Spinal cord (tissue), 10 donors: ENCODE measurements around the gene NPFF. TPM values are rescaled to one million over a fixed set of nuclear protein-coding genes. Genes with fewer than 3 reads are reported as not detected.
"Not testable (repeated sequence)": the region's sequence is repeated elsewhere in the genome, so short reads cannot be mapped to it uniquely, and the experiment has no call there.

Experiments used
- DNase-seq, 6 donors: peaks; one replicate each; pipeline versions ENCODE4 v3.0.0 to v3.0.0-alpha.2; 2013 to 2015; ENCODE audit warnings: low spot score in 6 of 6, low read depth in 4 of 6
- H3K27ac ChIP-seq: one replicate; pipeline ENCODE4 v1.5.1; 2013; ENCODE audit warnings: low read depth, low read length, control low read depth
- H3K27me3 ChIP-seq: one replicate; pipeline ENCODE4 v1.6.1; 2013; ENCODE audit warnings: low read length; ENCODE audit not compliant: control insufficient read depth, insufficient read depth
- H3K36me3 ChIP-seq: one replicate; pipeline ENCODE4 v1.6.1; 2013; ENCODE audit warnings: low read length; ENCODE audit not compliant: control insufficient read depth, insufficient read depth
- H3K4me1 ChIP-seq: one replicate; pipeline ENCODE4 v1.6.1; 2013; ENCODE audit warnings: low read length; ENCODE audit not compliant: control insufficient read depth, insufficient read depth
- H3K4me3 ChIP-seq: one replicate; pipeline ENCODE4 v1.5.1; 2013; ENCODE audit warnings: low read depth, low read length, control low read depth
- H3K9me3 ChIP-seq: one replicate; pipeline ENCODE4 v1.6.1; 2013; ENCODE audit warnings: low read length; ENCODE audit not compliant: control insufficient read depth, insufficient read depth
- WGBS: methylation state at CpG from one replicate; pipeline ENCODE4 v1.1.5; 2013; ENCODE audit warnings: missing lambda C conversion rate; ENCODE audit not compliant: insufficient coverage; 5-methylcytosine and 5-hydroxymethylcytosine counted together
- polyA plus RNA-seq, 2 donors: library from polyadenylated mRNA; unstranded; fragments of 120-200 nt; gene quantifications; one replicate each; pipeline ENCODE4 v1.2.1, GENCODE V29; 2013; ENCODE audit not compliant: insufficient read length in 2 of 2
- total RNA-seq, 2 donors: library from RNA; depleted of rRNA in 1 of 2; stranded (reverse); fragments of 120-200 nt in 1 of 2; fragments of >200 nt in 1 of 2; gene quantifications; one replicate each; pipeline versions ENCODE4 v1.2.3 to v1.2.4, GENCODE V29; 2013 to 2014
- donor health status: healthy.

NPFF gene
- total and polyA plus RNA-seq, 4 donors, result 2.2 to 7.7 (median 4.4) TPM

GRCh38 chr12:53485955-53486735, 21.1 kb downstream of the NPFF start:
- DNase-seq, result no peak
- WGBS, result 96% methylated on average over 8 of the region's 10 CpGs
- Histone ChIP-seq H3K27ac (no peak overlapping the region), H3K9me3 (no peaks in the 10 kb centered on the region), H3K4me3 (no peak overlapping the region), H3K36me3 (peaks cover 69% of the 10 kb centered on the region), H3K27me3 (no peaks in the 10 kb centered on the region), H3K4me1 (no peaks in the 10 kb centered on the region)

- Histone ChIP-seq H3K4me3 (no peak overlapping the region), H3K9me3 (no peaks in the 10 kb centered on the region), H3K27ac (no peak overlapping the region), H3K4me1 (no peaks in the 10 kb centered on the region), H3K36me3 (peaks cover 80% of the 10 kb centered on the region), H3K27me3 (no peaks in the 10 kb centered on the region)
- DNase-seq, result no peak
- WGBS, result 96% methylated on average over 8 of the region's 10 CpGs
These were observed 22.4 kb downstream of the NPFF start for GRCh38 chr12:53484686-53485575.

- H3K27me3 ChIP-seq, result no peaks in the 10 kb centered on the region
- H3K4me1 ChIP-seq, result no peaks in the 10 kb centered on the region
- H3K27ac ChIP-seq, result no peak overlapping the region
- no peaks in the 10 kb centered on the region for H3K9me3 ChIP-seq
- DNase-seq, result no peak
- no peak overlapping the region for H3K4me3 ChIP-seq
- WGBS, result 92% methylated on average over 2 of the region's 4 CpGs
- peaks cover 82% of the 10 kb centered on the region for H3K36me3 ChIP-seq
These were observed 23.3 kb downstream of the NPFF start for GRCh38 chr12:53483979-53484377.

- Histone ChIP-seq H3K4me1 (no peaks in the 10 kb centered on the region), H3K4me3 (no peak overlapping the region), H3K27ac (no peak overlapping the region), H3K36me3 (peaks cover 82% of the 10 kb centered on the region), H3K9me3 (no peaks in the 10 kb centered on the region), H3K27me3 (no peaks in the 10 kb centered on the region)
- WGBS, result 88% methylated on average over 6 of the region's 9 CpGs
- DNase-seq, result no peak
These were observed 23.9 kb downstream of the NPFF start for GRCh38 chr12:53483225-53483978.

- no peaks in the 10 kb centered on the region for H3K27me3 ChIP-seq
- no peaks in the 10 kb centered on the region for H3K9me3 ChIP-seq
- 89% methylated on average over 13 of the region's 18 CpGs for WGBS
- H3K4me1 ChIP-seq, result no peaks in the 10 kb centered on the region
- no peak for DNase-seq
- H3K4me3 ChIP-seq, result no peak overlapping the region
- H3K27ac ChIP-seq, result no peak overlapping the region
- H3K36me3 ChIP-seq, result peaks cover 80% of the 10 kb centered on the region
These were observed 24.6 kb downstream of the NPFF start for GRCh38 chr12:53482626-53483168.

GRCh38 chr12:53481939-53482586, 25.2 kb downstream of the NPFF start:
- Histone ChIP-seq H3K4me3 (no peak overlapping the region), H3K36me3 (peaks cover 79% of the 10 kb centered on the region), H3K27ac (no peak overlapping the region), H3K9me3 (no peaks in the 10 kb centered on the region), H3K27me3 (no peaks in the 10 kb centered on the region), H3K4me1 (no peaks in the 10 kb centered on the region)
- 89% methylated on average over 4 of the region's 9 CpGs for WGBS
- DNase-seq, result no peak

- H3K36me3 ChIP-seq, result peaks cover 78% of the 10 kb centered on the region
- H3K4me3 ChIP-seq, H3K27me3 ChIP-seq, H3K9me3 ChIP-seq, H3K4me1 ChIP-seq, DNase-seq, H3K27ac ChIP-seq: not testable (repeated sequence)
- 73% methylated on average over 5 of the region's 6 CpGs for WGBS
These were observed 25.8 kb downstream of the NPFF start for GRCh38 chr12:53481458-53481857.

GRCh38 chr12:53480491-53481442, 26.5 kb downstream of the NPFF start:
- no peak overlapping the region for H3K27ac ChIP-seq
- DNase-seq, result no peak
- no peaks in the 10 kb centered on the region for H3K9me3 ChIP-seq
- 93% methylated on average over 3 of the region's 12 CpGs for WGBS
- H3K36me3 ChIP-seq, result peaks cover 72% of the 10 kb centered on the region
- no peaks in the 10 kb centered on the region for H3K4me1 ChIP-seq
- H3K4me3 ChIP-seq, result no peak overlapping the region
- no peaks in the 10 kb centered on the region for H3K27me3 ChIP-seq
